Measurements from ENCODE around the gene CEP126. TPM values are rescaled to one million over a fixed set of nuclear protein-coding genes. Genes with fewer than 3 reads are reported as not detected.

The CEP126 gene
- total RNA-seq, 1 donor from 2014 or later: 9.6 TPM

- Mint-ChIP-seq H3K27ac (ENCODE audit: unreplicated experiment) (no peak overlapping the region), H3K9me3 (ENCODE audit: unreplicated experiment) (no peaks in the 10 kb centered on the region), H3K4me3 (ENCODE audit: unreplicated experiment) (no peak overlapping the region), H3K27me3 (ENCODE audit: unreplicated experiment) (no peaks in the 10 kb centered on the region), H3K4me1 (ENCODE audit: unreplicated experiment) (no peaks in the 10 kb centered on the region), H3K36me3 (ENCODE audit: unreplicated experiment) (peaks cover 46% of the 10 kb centered on the region)
- no peak for TF ChIP-seq CTCF (IDR thresholded peaks at IDR 0.05)
- DNase-seq (ENCODE audit: extremely low spot score, unreplicated experiment): no peak
Measured at GRCh38 chr11:101996111-101996510, 81.3 kb downstream of the CEP126 start.

DNA sequence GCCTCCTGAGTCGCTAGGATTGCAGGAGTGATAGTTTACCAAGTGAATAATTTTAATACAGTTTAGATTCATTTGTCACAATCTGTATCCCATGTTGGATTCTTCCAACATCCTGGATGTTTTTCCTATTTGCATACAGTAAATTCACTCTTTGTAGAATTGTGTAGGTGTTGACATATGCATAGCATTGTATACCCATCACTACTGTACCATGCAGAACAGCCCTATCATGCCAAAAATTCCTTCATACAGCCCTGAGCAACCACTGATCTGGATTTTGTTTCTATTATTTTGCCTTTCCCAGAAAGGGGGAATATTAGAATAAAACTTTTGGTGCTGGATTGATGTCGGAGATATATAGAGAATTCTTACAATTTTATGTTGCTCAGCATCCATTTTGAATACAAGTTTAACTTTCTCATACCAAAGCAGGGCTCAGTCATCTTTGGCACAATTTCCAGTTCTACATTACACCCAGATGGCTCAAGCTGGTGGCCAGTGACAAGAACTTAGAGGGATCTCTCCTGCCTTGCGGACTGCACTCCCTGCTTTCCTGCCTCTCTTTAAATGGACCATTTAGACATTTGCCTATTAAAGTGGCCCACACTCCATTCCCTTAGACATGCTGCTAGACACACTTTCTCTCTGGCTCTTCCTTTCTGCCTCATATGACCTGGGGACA lies 87.0 kb downstream of the CEP126 start:
- Mint-ChIP-seq H3K4me1 (ENCODE audit: unreplicated experiment) (no peaks in the 10 kb centered on the region), H3K27me3 (ENCODE audit: unreplicated experiment) (no peaks in the 10 kb centered on the region), H3K9me3 (ENCODE audit: unreplicated experiment) (no peaks in the 10 kb centered on the region), H3K27ac (ENCODE audit: unreplicated experiment) (no peak overlapping the region), H3K36me3 (ENCODE audit: unreplicated experiment) (peaks cover 14% of the 10 kb centered on the region), H3K4me3 (ENCODE audit: unreplicated experiment) (no peak overlapping the region)
- no peak for TF ChIP-seq CTCF (IDR thresholded peaks at IDR 0.05)
- DNase-seq (ENCODE audit: extremely low spot score, unreplicated experiment): no peak

DNA sequence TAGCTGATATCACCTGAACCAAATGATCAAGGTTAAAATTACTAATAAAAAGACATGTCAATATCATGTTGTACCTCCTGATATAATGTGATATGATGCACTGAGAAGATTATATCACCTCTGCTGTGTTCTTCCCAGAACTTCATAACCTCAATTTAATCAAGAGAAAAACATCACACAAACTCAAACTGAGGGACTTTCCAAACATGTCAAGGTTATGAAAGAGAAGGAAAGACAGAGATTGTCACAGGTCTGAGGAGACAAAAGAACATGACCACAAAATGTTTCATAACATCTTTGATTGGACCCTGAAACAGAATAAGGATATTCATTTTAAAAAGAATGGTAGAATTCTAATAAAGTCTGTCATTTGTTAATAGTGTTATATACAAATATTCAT lies 89.4 kb downstream of the CEP126 start:
- TF ChIP-seq CTCF (IDR thresholded peaks at IDR 0.05): no peak
- no peak for DNase-seq (ENCODE audit: extremely low spot score, unreplicated experiment)
- H3K9me3 Mint-ChIP-seq (ENCODE audit: unreplicated experiment): no peaks in the 10 kb centered on the region
- H3K36me3 Mint-ChIP-seq (ENCODE audit: unreplicated experiment): peaks cover 8% of the 10 kb centered on the region
- H3K27me3 Mint-ChIP-seq (ENCODE audit: unreplicated experiment): no peaks in the 10 kb centered on the region
- H3K4me1 Mint-ChIP-seq (ENCODE audit: unreplicated experiment): peaks cover 9% of the 10 kb centered on the region
- no peak overlapping the region for H3K27ac Mint-ChIP-seq (ENCODE audit: unreplicated experiment)
- H3K4me3 Mint-ChIP-seq (ENCODE audit: unreplicated experiment): no peak overlapping the region

GRCh38 chr11:102005306-102005705 lies 90.5 kb downstream of the CEP126 start:
- Mint-ChIP-seq H3K36me3 (ENCODE audit: unreplicated experiment) (peaks cover 4% of the 10 kb centered on the region), H3K4me3 (ENCODE audit: unreplicated experiment) (no peak overlapping the region), H3K4me1 (ENCODE audit: unreplicated experiment) (peaks cover 17% of the 10 kb centered on the region), H3K9me3 (ENCODE audit: unreplicated experiment) (no peaks in the 10 kb centered on the region), H3K27ac (ENCODE audit: unreplicated experiment) (no peak overlapping the region), H3K27me3 (ENCODE audit: unreplicated experiment) (no peaks in the 10 kb centered on the region)
- DNase-seq (ENCODE audit: extremely low spot score, unreplicated experiment): no peak
- TF ChIP-seq CTCF (IDR thresholded peaks at IDR 0.05): no peak

DNA sequence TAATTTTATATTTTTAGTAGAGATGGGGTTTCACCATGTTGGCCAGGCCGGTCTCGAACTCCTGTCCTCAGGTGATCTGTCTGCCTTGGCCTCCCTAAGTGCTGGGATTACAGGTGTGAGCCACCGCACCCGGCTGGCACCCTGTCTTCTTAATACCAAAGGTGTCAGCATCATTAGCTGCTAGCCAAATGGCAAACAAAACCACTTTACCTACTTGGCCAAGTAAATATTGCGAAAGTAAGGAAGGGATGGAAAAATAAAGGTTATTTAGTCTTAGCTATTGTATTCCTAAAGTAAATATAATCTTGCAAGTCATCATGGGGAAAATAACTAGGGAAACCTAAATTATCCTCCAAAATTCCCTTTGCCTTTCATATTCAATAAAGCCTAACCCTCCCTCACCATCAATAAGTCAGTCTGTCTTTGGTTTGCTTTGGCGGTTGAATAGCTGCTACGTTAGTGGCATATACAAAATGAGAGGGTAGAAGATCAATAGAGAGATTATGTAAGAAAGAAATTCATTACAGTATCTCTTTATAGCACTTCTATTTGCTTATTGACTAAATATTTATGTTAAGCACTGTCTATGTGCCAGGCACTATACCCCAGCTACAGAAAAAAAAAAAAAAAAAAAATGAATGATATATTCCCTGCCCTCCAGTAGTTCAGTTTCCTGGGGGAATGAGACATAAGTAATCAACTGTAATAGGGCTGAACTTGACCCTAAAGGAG lies 92.2 kb downstream of the CEP126 start:
- Mint-ChIP-seq H3K4me1 (ENCODE audit: unreplicated experiment) (peaks cover 31% of the 10 kb centered on the region), H3K36me3 (ENCODE audit: unreplicated experiment) (no peaks in the 10 kb centered on the region), H3K4me3 (ENCODE audit: unreplicated experiment) (no peak overlapping the region), H3K27ac (ENCODE audit: unreplicated experiment) (no peak overlapping the region), H3K27me3 (ENCODE audit: unreplicated experiment) (no peaks in the 10 kb centered on the region), H3K9me3 (ENCODE audit: unreplicated experiment) (no peaks in the 10 kb centered on the region)
- no peak for DNase-seq (ENCODE audit: extremely low spot score, unreplicated experiment)
- TF ChIP-seq CTCF (IDR thresholded peaks at IDR 0.05): no peak
